ENCODE data around the gene PNPLA1. TPM values are rescaled to one million over a fixed set of nuclear protein-coding genes. Genes with fewer than 3 reads are reported as not detected.

The PNPLA1 gene
- polyA plus RNA-seq, 1 donor (not counting 4 experiments of a cell fraction or from before 2014, with no cell fraction given), result 0.14 TPM

DNA sequence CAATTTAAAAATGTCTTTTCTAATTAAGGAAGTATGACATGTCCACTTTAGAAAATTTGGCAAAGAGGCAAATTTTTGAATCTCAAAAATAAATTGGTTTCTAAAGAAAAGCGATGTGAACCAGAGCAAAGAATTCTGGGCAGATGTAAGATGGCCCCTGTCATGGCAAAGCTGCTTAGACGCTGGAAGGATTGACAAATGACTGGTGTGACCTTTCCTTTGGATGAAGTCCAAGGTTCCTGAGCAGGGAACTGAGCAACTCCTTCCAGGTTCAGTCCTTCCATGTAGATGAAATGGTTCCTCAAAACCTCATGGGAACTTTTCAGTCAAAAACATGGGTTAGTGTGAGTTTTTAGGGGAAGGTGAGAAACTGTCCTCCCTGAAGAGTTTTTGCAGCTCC is 48.2 kb upstream of the PNPLA1 start:
- FAIRE-seq (no peak), DNase-seq (ENCODE audit: low read depth, low spot score) (no peak)
- Histone ChIP-seq H3K4me1 (ENCODE audit: control insufficient read depth, extremely low read depth, insufficient read depth, low read length) (peaks cover 5% of the 10 kb centered on the region), H3K27ac (ENCODE audit: control insufficient read depth, insufficient read depth, low read length) (no peak overlapping the region), H3K9me1 (ENCODE audit: control insufficient read depth, extremely low read depth, insufficient read depth, low read length) (peaks cover 2% of the 10 kb centered on the region), H3K27me3 (ENCODE audit: control insufficient read depth, extremely low read depth, insufficient read depth, low read length) (no peaks in the 10 kb centered on the region), H3K79me2 (ENCODE audit: control insufficient read depth, insufficient read depth, low read length) (no peaks in the 10 kb centered on the region), H3K4me2 (ENCODE audit: control insufficient read depth, extremely low read depth, insufficient read depth, low read depth, low read length) (no peak overlapping the region), H2AFZ (ENCODE audit: control insufficient read depth, low read length) (no peak overlapping the region), H3K9ac (ENCODE audit: control insufficient read depth, extremely low read depth, insufficient read depth, low read length) (no peak overlapping the region), H3K4me3 (ENCODE audit: control insufficient read depth in 2 of 3, extremely low read depth in 1 of 3, insufficient read depth in 2 of 3, low read depth in 1 of 3, low read length in 3 of 3) (no peak overlapping the region), H4K20me1 (ENCODE audit: control insufficient read depth, extremely low read depth, insufficient read depth, low read length) (no peaks in the 10 kb centered on the region), H3K36me3 (ENCODE audit: control insufficient read depth in 2 of 2, extremely low read depth in 1 of 2, insufficient read depth in 2 of 2, low read length in 2 of 2) (peaks cover 9 to 19% of the 10 kb centered on the region in 2 experiments), H3K9me3 (ENCODE audit: control insufficient read depth, low read depth, low read length) (no peaks in the 10 kb centered on the region)
- dilution Hi-C loops (cut with MboI; ENCODE audit: extremely low pct_ligation_motif_present, low sequenced_read_pairs), result no loop called here
- TF ChIP-seq EZH2 (IDR thresholded peaks at IDR 0.05; ENCODE audit: low read length), result no peak
- TF ChIP-seq, protein P1, sequence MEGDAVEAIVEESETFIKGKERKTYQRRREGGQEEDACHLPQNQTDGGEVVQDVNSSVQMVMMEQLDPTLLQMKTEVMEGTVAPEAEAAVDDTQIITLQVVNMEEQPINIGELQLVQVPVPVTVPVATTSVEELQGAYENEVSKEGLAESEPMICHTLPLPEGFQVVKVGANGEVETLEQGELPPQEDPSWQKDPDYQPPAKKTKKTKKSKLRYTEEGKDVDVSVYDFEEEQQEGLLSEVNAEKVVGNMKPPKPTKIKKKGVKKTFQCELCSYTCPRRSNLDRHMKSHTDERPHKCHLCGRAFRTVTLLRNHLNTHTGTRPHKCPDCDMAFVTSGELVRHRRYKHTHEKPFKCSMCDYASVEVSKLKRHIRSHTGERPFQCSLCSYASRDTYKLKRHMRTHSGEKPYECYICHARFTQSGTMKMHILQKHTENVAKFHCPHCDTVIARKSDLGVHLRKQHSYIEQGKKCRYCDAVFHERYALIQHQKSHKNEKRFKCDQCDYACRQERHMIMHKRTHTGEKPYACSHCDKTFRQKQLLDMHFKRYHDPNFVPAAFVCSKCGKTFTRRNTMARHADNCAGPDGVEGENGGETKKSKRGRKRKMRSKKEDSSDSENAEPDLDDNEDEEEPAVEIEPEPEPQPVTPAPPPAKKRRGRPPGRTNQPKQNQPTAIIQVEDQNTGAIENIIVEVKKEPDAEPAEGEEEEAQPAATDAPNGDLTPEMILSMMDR (optimal IDR thresholded peaks at IDR 0.05 in 1 of 3, IDR thresholded peaks at IDR 0.05 in 1 of 3, conservative IDR thresholded peaks at IDR 0.05 in 1 of 3; ENCODE audit: extremely low read depth in 1 of 3, insufficient read depth in 2 of 3, low read length in 3 of 3), result no peak

DNA sequence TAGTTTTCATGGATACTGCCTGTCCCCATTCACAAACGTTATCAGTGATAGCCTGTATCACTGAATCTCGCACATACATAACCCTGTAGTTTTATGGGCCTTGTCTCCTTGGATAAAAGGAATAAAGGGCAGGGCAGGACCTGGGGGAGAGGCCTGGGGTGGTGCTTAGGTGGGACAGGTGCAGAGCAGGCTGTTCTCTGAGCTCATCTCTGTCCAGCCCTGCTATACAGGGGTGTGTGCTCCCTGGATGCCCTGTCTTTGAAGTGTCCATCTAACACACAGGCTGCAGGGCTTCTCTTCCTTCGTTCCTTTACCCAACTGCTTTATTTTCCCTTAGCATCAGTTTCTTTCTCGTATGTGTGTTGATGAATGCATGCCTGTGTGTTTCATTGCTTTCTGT is 46.9 kb upstream of the PNPLA1 start:
- Histone ChIP-seq H3K27ac (ENCODE audit: control insufficient read depth, insufficient read depth, low read length) (no peak overlapping the region), H3K4me3 (ENCODE audit: control insufficient read depth in 2 of 3, extremely low read depth in 1 of 3, insufficient read depth in 2 of 3, low read depth in 1 of 3, low read length in 3 of 3) (no peak overlapping the region), H3K27me3 (ENCODE audit: control insufficient read depth, extremely low read depth, insufficient read depth, low read length) (no peaks in the 10 kb centered on the region), H3K9ac (ENCODE audit: control insufficient read depth, extremely low read depth, insufficient read depth, low read length) (no peak overlapping the region), H4K20me1 (ENCODE audit: control insufficient read depth, extremely low read depth, insufficient read depth, low read length) (no peaks in the 10 kb centered on the region), H2AFZ (ENCODE audit: control insufficient read depth, low read length) (no peak overlapping the region), H3K9me3 (ENCODE audit: control insufficient read depth, low read depth, low read length) (no peaks in the 10 kb centered on the region), H3K36me3 (ENCODE audit: control insufficient read depth in 2 of 2, extremely low read depth in 1 of 2, insufficient read depth in 2 of 2, low read length in 2 of 2) (peaks cover 9 to 16% of the 10 kb centered on the region in 2 experiments), H3K4me2 (ENCODE audit: control insufficient read depth, extremely low read depth, insufficient read depth, low read depth, low read length) (no peak overlapping the region), H3K79me2 (ENCODE audit: control insufficient read depth, insufficient read depth, low read length) (no peaks in the 10 kb centered on the region), H3K9me1 (ENCODE audit: control insufficient read depth, extremely low read depth, insufficient read depth, low read length) (peaks cover 2% of the 10 kb centered on the region), H3K4me1 (ENCODE audit: control insufficient read depth, extremely low read depth, insufficient read depth, low read length) (peaks cover 16% of the 10 kb centered on the region)
- DNase-seq (ENCODE audit: low read depth, low spot score), result no peak
- dilution Hi-C loops (cut with MboI; ENCODE audit: extremely low pct_ligation_motif_present, low sequenced_read_pairs), result no loop called here
- TF ChIP-seq, protein P1 (optimal IDR thresholded peaks at IDR 0.05 in 1 of 3, IDR thresholded peaks at IDR 0.05 in 1 of 3, conservative IDR thresholded peaks at IDR 0.05 in 1 of 3; ENCODE audit: extremely low read depth in 1 of 3, insufficient read depth in 2 of 3, low read length in 3 of 3), result no peak
- no peak for TF ChIP-seq EZH2 (IDR thresholded peaks at IDR 0.05; ENCODE audit: low read length)
- no peak for FAIRE-seq

Data from keratinocyte (primary cell).